B cell (primary cell): ENCODE measurements around the gene KDM7A. TPM values are rescaled to one million over a fixed set of nuclear protein-coding genes. Genes with fewer than 3 reads are reported as not detected.

ENCODE experiments used
- ATAC-seq: fragments of 200-7000 bp; cut with Tn5 transposase; one replicate; pipeline ENCODE4 v1.10.0; 2021; ENCODE audit warnings: low read depth, mild to moderate bottlenecking, moderate number of reproducible peaks, moderate library complexity
- CTCF ChIA-PET: fragments of 350-600 bp; sonication (Branson Sonifier 250); formaldehyde crosslinking; loops from one replicate; lab custom pipeline; 2021; ENCODE audit warnings: antibody characterized with exemption, inconsistent platforms; lab: Charles Lee
- POLR2A ChIA-PET: fragments of 350-600 bp; sonication (Branson Sonifier 250); formaldehyde crosslinking; loops from one replicate; lab custom pipeline; 2021; ENCODE audit warnings: antibody characterized with exemption; lab: Charles Lee
- DNase-seq: peaks from one replicate; pipeline ENCODE4 v3.0.0; 2013
- H2AFZ ChIP-seq: 2 replicates; pipeline ENCODE4 v1.6.1; 2012; ENCODE audit warnings: mild to moderate bottlenecking, low read depth, low read length; ENCODE audit not compliant: insufficient read depth, poor library complexity, severe bottlenecking
- H3K27ac ChIP-seq, 2 donors: 1 replicate in 1 of 2; 2 replicates in 1 of 2; pipeline ENCODE4 v1.5.1; 2012 to 2013; ENCODE audit warnings: low read length in 2 of 2, mild to moderate bottlenecking in 2 of 2, moderate library complexity in 1 of 2
- H3K27me3 ChIP-seq, 4 experiments: fragments of 200-600 bp in 1 of 4; sonication (generic) in 1 of 4; replicated peaks in 1 of 4; 1 replicate in 2 of 4; 2 replicates in 2 of 4; pipeline versions ENCODE4 v1.6.1 to v1.7.0; 2013 to 2016; ENCODE audit warnings: low read length in 3 of 4, mild to moderate bottlenecking in 2 of 4, mixed read lengths in 1 of 4, moderate library complexity in 1 of 4; ENCODE audit not compliant: insufficient read depth in 4 of 4, control insufficient read depth in 3 of 4; ENCODE audit errors: control extremely low read depth in 1 of 4
- H3K36me3 ChIP-seq, 2 experiments: replicated peaks in 1 of 2; 1 replicate in 1 of 2; 2 replicates in 1 of 2; pipeline versions ENCODE4 v1.6.1 to v1.7.1; 2013; ENCODE audit warnings: low read length in 1 of 2; ENCODE audit not compliant: insufficient read depth in 2 of 2, control insufficient read depth in 1 of 2; ENCODE audit errors: control extremely low read depth in 1 of 2, extremely low read depth in 1 of 2
- H3K4me1 ChIP-seq, 2 donors: fragments of 200-600 bp in 1 of 2; sonication (generic) in 1 of 2; 1 replicate in 1 of 2; 2 replicates in 1 of 2; pipeline versions ENCODE4 v1.5.1 to v1.6.1; 2013 to 2017; ENCODE audit warnings: low read length in 2 of 2; ENCODE audit not compliant: control insufficient read depth in 2 of 2, insufficient read depth in 2 of 2
- H3K4me2 ChIP-seq: replicated peaks from 2 replicates; pipeline ENCODE3; 2012; ENCODE audit warnings: mild to moderate bottlenecking, low read depth, low read length; ENCODE audit not compliant: poor library complexity, severe bottlenecking
- H3K4me3 ChIP-seq, 5 experiments: fragments of 200-600 bp in 1 of 5; sonication (generic) in 1 of 5; 1 replicate in 3 of 5; 2 replicates in 2 of 5; pipeline versions ENCODE4 v1.5.1 to v1.7.0; 2011 to 2016; ENCODE audit warnings: low read length in 4 of 5, mild to moderate bottlenecking in 4 of 5, low read depth in 2 of 5, control low read depth in 1 of 5, moderate library complexity in 1 of 5; ENCODE audit not compliant: insufficient read depth in 1 of 5; ENCODE audit errors: control extremely low read depth in 1 of 5, extremely low read depth in 1 of 5
- H3K79me2 ChIP-seq: fragments of 200-600 bp; sonication (generic); one replicate; pipeline ENCODE4 v1.6.0; 2016; ENCODE audit warnings: low read length; ENCODE audit not compliant: control insufficient read depth, insufficient read depth
- H3K9ac ChIP-seq: fragments of 200-600 bp; sonication (generic); 2 replicates; pipeline ENCODE4 v1.6.1; 2017; ENCODE audit warnings: mild to moderate bottlenecking, low read length, moderate library complexity
- H3K9me3 ChIP-seq, 3 donors: one replicate each; pipeline versions ENCODE4 v1.6.1 to v1.7.1; 2013; ENCODE audit warnings: low read length in 2 of 3; ENCODE audit not compliant: control insufficient read depth in 2 of 3, insufficient read depth in 1 of 3; ENCODE audit errors: control extremely low read depth in 1 of 3
- H4K20me1 ChIP-seq: 2 replicates; pipeline ENCODE4 v1.6.0; 2012; ENCODE audit warnings: mild to moderate bottlenecking, low read length; ENCODE audit not compliant: insufficient read depth, control insufficient read depth, poor library complexity, severe bottlenecking
- H3K27ac Mint-ChIP-seq: one replicate; pipeline ENCODE4 v1.8.0; 2021; ENCODE audit warnings: mixed read lengths
- H3K27me3 Mint-ChIP-seq: one replicate; pipeline ENCODE4 v1.8.0; 2021; ENCODE audit warnings: mixed read lengths
- H3K4me1 Mint-ChIP-seq: one replicate; pipeline ENCODE4 v1.8.0; 2021; ENCODE audit warnings: mixed read lengths
- H3K4me3 Mint-ChIP-seq: one replicate; pipeline ENCODE4 v1.8.0; 2021; ENCODE audit warnings: mixed read lengths
- H3K9me3 Mint-ChIP-seq: one replicate; pipeline ENCODE4 v1.8.0; 2022; ENCODE audit warnings: mixed read lengths; ENCODE audit not compliant: insufficient read depth
- CTCF ChIP-seq: fragments of 200-600 bp; IDR thresholded peaks from one replicate; pipeline ENCODE4 v1.8.0; 2022; ENCODE audit warnings: antibody characterized with exemption, mild to moderate bottlenecking
- EZH2 ChIP-seq: IDR thresholded peaks from 2 replicates; pipeline ENCODE4 v1.6.1; 2012; ENCODE audit warnings: borderline replicate concordance, low read depth, mild to moderate bottlenecking, moderate library complexity, low read length; ENCODE audit not compliant: insufficient read depth, poor library complexity, severe bottlenecking
- WGBS: methylation state at CpG from one replicate; pipeline ENCODE4 v1.1.5; 2013; ENCODE audit warnings: missing lambda C conversion rate; ENCODE audit not compliant: insufficient coverage; 5-methylcytosine and 5-hydroxymethylcytosine counted together
- intact Hi-C: fragments of 100-400 bp; cut with micrococcal nuclease; formaldehyde crosslinking; loops from one replicate; pipeline ENCODE4 v1.10.0; 2022
- polyA plus RNA-seq: library from polyadenylated mRNA; depleted of rRNA; stranded (reverse); fragments of >200 nt; gene quantifications from 2 replicates; pipeline ENCODE4 v1.2.3, GENCODE V29; 2012
- total RNA-seq, 2 donors: library from RNA; stranded (reverse); fragments of 120-200 nt in 1 of 2; gene quantifications; 1 replicate in 1 of 2; 2 replicates in 1 of 2; pipeline versions ENCODE4 v1.2.3 to v1.2.4, GENCODE V29; 2013 to 2022

Gene KDM7A
- total and polyA plus RNA-seq, 2 donors (not counting 1 experiment from before 2014, with no cell fraction given): 16.1 to 50.8 TPM

- Histone ChIP-seq H3K4me1 (peaks cover 0 to 6% of the 10 kb centered on the region in 2 donors), H3K27me3 (no peaks in the 10 kb centered on the region), H3K27ac (no peak overlapping the region), H3K4me2 (no peak overlapping the region), H2AFZ (no peak overlapping the region), H3K79me2 (no peaks in the 10 kb centered on the region), H3K9me3 (no peaks in the 10 kb centered on the region), H3K36me3 (no peaks in the 10 kb centered on the region), H3K4me3 (no peak overlapping the region), H4K20me1 (no peaks in the 10 kb centered on the region), H3K9ac (no peak overlapping the region)
- peaks cover 8% of the 10 kb centered on the region for H3K27me3 Mint-ChIP-seq
- 76% methylated on average over 5 of the region's 6 CpGs for WGBS
- DNase-seq (no peak), ATAC-seq (no peak)
- H3K4me3 Mint-ChIP-seq: no peak overlapping the region
- no peak for TF ChIP-seq CTCF
- no peak for TF ChIP-seq EZH2
- ChIA-PET CTCF (no interaction called here), POLR2A (interaction anchor here (0.6 kb wide), 1 partner anchor 66 kb away, joined by 3 read pairs; no protein-coding TSS in a partner anchor)
- peaks cover 3% of the 10 kb centered on the region for H3K4me1 Mint-ChIP-seq
- intact Hi-C loops: no loop called here
- H3K27ac Mint-ChIP-seq: no peak overlapping the region
- no peaks in the 10 kb centered on the region for H3K9me3 Mint-ChIP-seq
Measured at GRCh38 chr7:140074780-140075179, 102.0 kb downstream of the KDM7A start.

- intact Hi-C loops: no loop called here
- H3K27me3 ChIP-seq: no peaks in the 10 kb centered on the region
- DNase-seq (no peak), ATAC-seq (no peak)
- H3K27ac ChIP-seq: no peak overlapping the region
- H3K36me3 ChIP-seq: no peaks in the 10 kb centered on the region
- ChIA-PET POLR2A (no interaction called here), CTCF (no interaction called here)
- Mint-ChIP-seq H3K27ac (no peak overlapping the region), H3K4me1 (no peaks in the 10 kb centered on the region), H3K27me3 (peaks cover 8% of the 10 kb centered on the region), H3K4me3 (no peak overlapping the region), H3K9me3 (peaks cover 11% of the 10 kb centered on the region)
- no peak overlapping the region for H2AFZ ChIP-seq
- no peak overlapping the region for H3K9ac ChIP-seq
- H3K4me1 ChIP-seq: no peaks in the 10 kb centered on the region
- no peak overlapping the region for H3K4me2 ChIP-seq
- no peaks in the 10 kb centered on the region for H3K79me2 ChIP-seq
- H3K4me3 ChIP-seq: no peak overlapping the region
- peaks cover 6 to 21% (median 10%) of the 10 kb centered on the region in 3 donors for H3K9me3 ChIP-seq
- TF ChIP-seq EZH2: no peak
- no peak for TF ChIP-seq CTCF
- no peaks in the 10 kb centered on the region for H4K20me1 ChIP-seq
Measured at GRCh38 chr7:140070546-140070945, 106.2 kb downstream of the KDM7A start.
